ENCODE measurements around the gene LGALS14. TPM values are rescaled to one million over a fixed set of nuclear protein-coding genes. Genes with fewer than 3 reads are reported as not detected.

LGALS14 gene
- total RNA-seq (2021), result not detected in 2 replicates
- not detected for Bru-seq, nascent RNA
- BruChase-seq, experiment 1, labeled RNA remaining after a 2-hour chase, result percentile 14 among the genes with signal in this experiment
- percentile 11 among the genes with signal in this experiment for BruChase-seq, experiment 2, labeled RNA remaining after a 6-hour chase
- long read RNA-seq, result 0 reads

- no peak within 1 kb of the TSS for H2AFZ ChIP-seq
- H3K9me3 ChIP-seq (ENCODE audit: insufficient read depth, low read depth), result no peaks in the 10 kb centered on the region
- no peak within 1 kb of the TSS for H3K4me2 ChIP-seq
- peaks cover 68% of the 10 kb centered on the region for H3K27me3 ChIP-seq (ENCODE audit: insufficient read depth, low read depth)
- no peak within 1 kb of the TSS for H3K4me3 ChIP-seq
- no peak for DNase-seq
- H3F3A ChIP-seq (ENCODE audit: insufficient read depth, low read depth), result no peaks in the 10 kb centered on the region
- TF ChIP-seq CTCF (conservative IDR thresholded peaks at IDR 0.05) (no peak), EZH2 (IDR thresholded peaks at IDR 0.05; ENCODE audit: low read depth) (no peak)
- H3K27ac ChIP-seq, result no peak within 1 kb of the TSS
- BruUV-seq (replicated peaks), result no TSS peak
- no peaks in the 10 kb centered on the region for H3K9me2 ChIP-seq (ENCODE audit: insufficient read depth)
- H3K79me2 ChIP-seq (ENCODE audit: low read depth), result no peaks in the 10 kb centered on the region
- no peaks in the 10 kb centered on the region for H3K36me3 ChIP-seq (ENCODE audit: low read depth)
- H4K20me1 ChIP-seq (ENCODE audit: insufficient read depth), result no peaks in the 10 kb centered on the region
- no peaks in the 10 kb centered on the region for H3K4me1 ChIP-seq (replicated peaks; ENCODE audit: insufficient read depth)
- ChIA-PET CTCF (no interaction called here), POLR2A (ENCODE audit: unreplicated experiment) (no interaction called here)
- intact Hi-C loops (cut with micrococcal nuclease; ENCODE audit: unreplicated experiment), result no loop called here
Observed at GRCh38 chr19:39704181-39705044, at the start of gene LGALS14. TSS of gene LGALS14 (plus strand) at chr19:39704481. CDS start at chr19:39704529, 48 bp downstream.

- Histone ChIP-seq H3K4me2 (no peak within 1 kb of the TSS), H3K9me2 (ENCODE audit: insufficient read depth) (no peaks in the 10 kb centered on the region), H3K27ac (no peak within 1 kb of the TSS), H3K4me1 (replicated peaks; ENCODE audit: insufficient read depth) (no peaks in the 10 kb centered on the region), H2AFZ (no peak within 1 kb of the TSS), H3K36me3 (ENCODE audit: low read depth) (no peaks in the 10 kb centered on the region), H3K4me3 (no peak within 1 kb of the TSS), H3K9me3 (ENCODE audit: insufficient read depth, low read depth) (no peaks in the 10 kb centered on the region), H3K27me3 (ENCODE audit: insufficient read depth, low read depth) (peaks cover 28% of the 10 kb centered on the region), H4K20me1 (ENCODE audit: insufficient read depth) (no peaks in the 10 kb centered on the region), H3K79me2 (ENCODE audit: low read depth) (no peaks in the 10 kb centered on the region), H3F3A (ENCODE audit: insufficient read depth, low read depth) (no peaks in the 10 kb centered on the region)
- TF ChIP-seq CTCF (conservative IDR thresholded peaks at IDR 0.05) (no peak), EZH2 (IDR thresholded peaks at IDR 0.05; ENCODE audit: low read depth) (no peak)
- ChIA-PET CTCF (no interaction called here), POLR2A (ENCODE audit: unreplicated experiment) (no interaction called here)
- intact Hi-C loops (cut with micrococcal nuclease; ENCODE audit: unreplicated experiment), result no loop called here
- no TSS peak for BruUV-seq (replicated peaks)
- DNase-seq, result no peak
Observed at GRCh38 chr19:39655613-39656012, 48.7 kb upstream of the LGALS14 start, which contains the start of gene LGALS16. TSS of gene LGALS16 (plus strand) at chr19:39655913. CDS start at chr19:39655962, 49 bp downstream.

GRCh38 chr19:39659791-39660190 lies 44.5 kb upstream of the LGALS14 start:
- ChIA-PET CTCF (no interaction called here), POLR2A (ENCODE audit: unreplicated experiment) (no interaction called here)
- BruUV-seq (replicated peaks), result no TSS peak
- DNase-seq, result no peak
- H2AFZ ChIP-seq, result no peak overlapping the region
- no peaks in the 10 kb centered on the region for H3F3A ChIP-seq (ENCODE audit: insufficient read depth, low read depth)
- H3K4me2 ChIP-seq, result no peak overlapping the region
- no peak overlapping the region for H3K4me3 ChIP-seq
- H3K36me3 ChIP-seq (ENCODE audit: low read depth), result no peaks in the 10 kb centered on the region
- TF ChIP-seq CTCF (conservative IDR thresholded peaks at IDR 0.05) (no peak), EZH2 (IDR thresholded peaks at IDR 0.05; ENCODE audit: low read depth) (no peak)
- H3K9me2 ChIP-seq (ENCODE audit: insufficient read depth), result no peaks in the 10 kb centered on the region
- H4K20me1 ChIP-seq (ENCODE audit: insufficient read depth), result no peaks in the 10 kb centered on the region
- peaks cover 28% of the 10 kb centered on the region for H3K27me3 ChIP-seq (ENCODE audit: insufficient read depth, low read depth)
- H3K79me2 ChIP-seq (ENCODE audit: low read depth), result no peaks in the 10 kb centered on the region
- intact Hi-C loops (cut with micrococcal nuclease; ENCODE audit: unreplicated experiment), result no loop called here
- no peaks in the 10 kb centered on the region for H3K4me1 ChIP-seq (replicated peaks; ENCODE audit: insufficient read depth)
- H3K27ac ChIP-seq, result no peak overlapping the region
- no peaks in the 10 kb centered on the region for H3K9me3 ChIP-seq (ENCODE audit: insufficient read depth, low read depth)

All from PC-9 (cell line).